ENCODE results near the gene ABAT.

ABAT gene

DNA sequence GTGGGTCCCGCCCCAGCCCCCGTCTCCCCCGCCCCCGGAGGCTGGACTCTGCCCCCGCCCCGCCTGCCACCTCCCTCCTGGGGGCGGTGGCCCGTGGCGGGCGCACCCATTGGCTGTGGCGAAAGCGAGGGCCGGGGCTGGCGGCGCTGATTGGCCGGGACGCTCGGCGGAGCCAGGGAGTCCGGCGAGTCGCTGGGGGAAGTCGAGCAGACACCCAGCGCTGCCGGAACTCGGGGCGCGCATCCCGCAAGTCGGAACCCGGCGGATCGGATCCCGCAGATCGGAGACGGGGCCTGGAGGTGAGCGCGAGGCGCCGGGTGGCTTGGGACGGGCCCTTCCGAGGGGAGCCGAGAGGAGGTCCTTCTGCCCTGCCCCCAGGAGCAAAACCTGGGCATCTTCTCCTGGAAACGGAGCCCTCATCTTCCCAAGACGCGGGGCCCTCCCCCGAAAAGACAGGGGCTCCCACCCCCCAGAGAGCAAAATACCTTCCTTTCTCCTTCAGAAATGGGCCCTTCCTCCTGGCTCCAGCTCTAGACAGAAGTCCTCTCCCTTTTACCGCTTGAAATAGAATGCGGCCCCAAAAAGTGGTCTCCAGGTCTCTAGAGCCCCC lies at the start of gene ABAT:
Gene ABAT (plus strand): TSS at position 205 of the 610 bp plus-strand sequence. CDS start 61,123 bp downstream, outside the sequence.
- peak within 1 kb of the TSS; percentile 72 for H3K4me3 ChIP-seq (ENCODE audit: low read length)
- DNase-seq (ENCODE audit: low read depth) = peak; percentile 70
- TF ChIP-seq, protein P1, sequence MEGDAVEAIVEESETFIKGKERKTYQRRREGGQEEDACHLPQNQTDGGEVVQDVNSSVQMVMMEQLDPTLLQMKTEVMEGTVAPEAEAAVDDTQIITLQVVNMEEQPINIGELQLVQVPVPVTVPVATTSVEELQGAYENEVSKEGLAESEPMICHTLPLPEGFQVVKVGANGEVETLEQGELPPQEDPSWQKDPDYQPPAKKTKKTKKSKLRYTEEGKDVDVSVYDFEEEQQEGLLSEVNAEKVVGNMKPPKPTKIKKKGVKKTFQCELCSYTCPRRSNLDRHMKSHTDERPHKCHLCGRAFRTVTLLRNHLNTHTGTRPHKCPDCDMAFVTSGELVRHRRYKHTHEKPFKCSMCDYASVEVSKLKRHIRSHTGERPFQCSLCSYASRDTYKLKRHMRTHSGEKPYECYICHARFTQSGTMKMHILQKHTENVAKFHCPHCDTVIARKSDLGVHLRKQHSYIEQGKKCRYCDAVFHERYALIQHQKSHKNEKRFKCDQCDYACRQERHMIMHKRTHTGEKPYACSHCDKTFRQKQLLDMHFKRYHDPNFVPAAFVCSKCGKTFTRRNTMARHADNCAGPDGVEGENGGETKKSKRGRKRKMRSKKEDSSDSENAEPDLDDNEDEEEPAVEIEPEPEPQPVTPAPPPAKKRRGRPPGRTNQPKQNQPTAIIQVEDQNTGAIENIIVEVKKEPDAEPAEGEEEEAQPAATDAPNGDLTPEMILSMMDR (conservative IDR thresholded peaks at IDR 0.05; ENCODE audit: low read length) = no peak

DNA sequence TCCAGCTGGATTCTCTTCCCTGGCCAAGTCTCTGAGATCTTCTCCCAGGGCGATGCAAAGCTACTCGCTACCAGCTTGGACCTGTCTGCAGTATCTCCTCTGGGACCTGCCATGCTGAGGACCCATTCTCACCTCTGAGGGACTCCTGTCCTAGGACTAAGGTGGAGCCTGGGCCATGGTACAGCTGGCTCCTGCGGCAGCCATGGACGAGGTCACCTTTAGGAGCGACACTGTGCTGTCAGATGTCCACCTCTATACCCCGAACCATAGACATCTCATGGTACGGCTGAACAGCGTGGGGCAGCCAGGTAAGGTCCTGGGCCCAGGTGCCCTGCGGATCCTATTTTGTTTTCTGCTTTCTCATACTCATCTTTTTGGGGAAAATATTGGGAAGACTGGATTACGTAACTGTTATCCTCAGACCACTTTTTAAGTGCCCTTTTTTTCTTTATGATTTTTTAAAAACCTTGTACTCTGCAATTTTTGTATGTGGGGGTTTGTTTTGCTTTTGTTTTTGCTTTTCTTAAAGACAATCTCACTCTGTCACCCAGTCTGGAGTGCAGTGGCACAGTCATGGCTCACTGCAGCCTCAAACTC lies 48.8 kb upstream of the ABAT start:
- H3K4me3 ChIP-seq (ENCODE audit: low read length) = no peak overlapping the region
- DNase-seq (ENCODE audit: low read depth) = no peak
- TF ChIP-seq, protein P1 (conservative IDR thresholded peaks at IDR 0.05; ENCODE audit: low read length) = no peak

- no peak for DNase-seq (ENCODE audit: low read depth)
- TF ChIP-seq, protein P1 (conservative IDR thresholded peaks at IDR 0.05; ENCODE audit: low read length) = no peak
- no peak overlapping the region for H3K4me3 ChIP-seq (ENCODE audit: low read length)
Measured at GRCh38 chr16:8626946-8627345, 47.5 kb upstream of the ABAT start.

DNA sequence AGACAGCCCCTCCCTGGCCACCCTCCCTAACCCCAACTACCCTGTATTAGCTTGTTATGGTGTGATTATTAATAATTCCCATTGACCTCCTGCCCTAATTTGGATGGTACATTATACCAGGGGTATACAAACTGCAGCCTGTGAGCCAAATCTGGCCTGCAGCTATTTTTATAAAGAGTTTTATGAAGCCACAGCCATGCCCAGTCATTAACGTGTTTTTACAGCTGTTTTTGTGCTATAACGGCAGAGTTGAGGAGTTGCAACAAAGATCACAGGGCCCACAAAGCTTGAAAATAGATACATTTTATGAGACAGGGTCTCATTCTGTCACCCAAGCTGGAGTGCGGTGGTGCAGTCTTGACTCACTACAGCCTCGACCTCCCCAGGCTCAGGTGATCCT lies 47.0 kb upstream of the ABAT start:
- TF ChIP-seq, protein P1 (conservative IDR thresholded peaks at IDR 0.05; ENCODE audit: low read length) = no peak
- H3K4me3 ChIP-seq (ENCODE audit: low read length) = no peak overlapping the region
- DNase-seq (ENCODE audit: low read depth) = no peak

DNA sequence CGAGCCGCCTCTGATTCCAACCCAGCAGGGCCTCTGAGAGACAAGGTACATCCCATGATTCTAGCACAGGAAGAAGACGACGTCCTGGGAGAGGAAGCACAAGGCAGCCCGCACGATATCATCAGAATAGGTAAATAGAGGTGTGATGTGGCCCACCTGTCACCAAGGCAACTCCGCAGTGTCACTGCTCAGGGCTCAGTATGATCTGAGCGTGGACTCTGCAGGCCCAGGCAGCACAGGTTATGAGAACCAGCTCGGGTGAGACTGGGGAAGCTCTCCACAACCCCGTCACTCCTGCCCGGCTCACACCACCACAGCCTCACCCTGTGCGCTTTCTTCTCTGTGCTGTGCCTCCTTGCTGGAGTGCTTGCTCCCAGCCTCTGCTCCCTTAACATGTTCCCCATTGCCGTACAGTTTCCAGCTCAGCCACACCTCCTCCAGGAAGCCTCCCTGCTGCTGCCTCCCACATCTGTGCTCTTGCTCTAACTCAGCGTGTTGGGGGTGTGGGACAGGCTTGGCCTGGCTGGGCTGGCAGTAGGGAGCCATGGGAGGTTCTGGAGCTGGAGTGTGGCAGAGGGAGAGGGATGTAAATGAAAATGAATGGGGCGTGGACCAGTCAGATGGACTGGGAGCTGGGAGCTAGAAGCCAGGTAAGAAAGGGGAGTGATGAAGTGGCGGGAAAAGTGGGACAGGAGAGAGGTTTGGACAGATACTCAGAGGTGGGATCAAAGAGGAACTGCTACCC lies 45.3 kb upstream of the ABAT start:
- TF ChIP-seq, protein P1 (conservative IDR thresholded peaks at IDR 0.05; ENCODE audit: low read length) = no peak
- no peak for DNase-seq (ENCODE audit: low read depth)
- no peak overlapping the region for H3K4me3 ChIP-seq (ENCODE audit: low read length)

GRCh38 chr16:8630255-8630953 lies 44.0 kb upstream of the ABAT start:
- DNase-seq (ENCODE audit: low read depth) = no peak
- no peak overlapping the region for H3K4me3 ChIP-seq (ENCODE audit: low read length)
- TF ChIP-seq, protein P1 (conservative IDR thresholded peaks at IDR 0.05; ENCODE audit: low read length) = no peak

All from AG10803 (cell line).